Myocyte (in vitro differentiated cells): Measurements from ENCODE around the gene CLNS1A. TPM values are rescaled to one million over a fixed set of nuclear protein-coding genes. Genes with fewer than 3 reads are reported as not detected.

Experiments
- total RNA-seq: library from RNA; depleted of rRNA; stranded (reverse); fragments of >200 nt; gene quantifications from 2 replicates; pipeline ENCODE4 v1.2.3, GENCODE V29; 2014

The CLNS1A gene
- total RNA-seq, 1 donor from 2014 or later: 126 TPM

Other genes with a start within 250 kb of the CLNS1A start
- gene PAK1, start 163.7 kb downstream of the CLNS1A start, total RNA-seq: 38.5 and 54.3 TPM in 2 replicates
- 2.9 and 3.7 TPM in 2 replicates for gene AQP11, start 47.8 kb downstream of the CLNS1A start, total RNA-seq
- gene RSF1, start 182.9 kb upstream of the CLNS1A start, total RNA-seq: 23.8 and 32.2 TPM in 2 replicates
- 20.3 and 26.3 TPM in 2 replicates for gene AAMDC, start 183.3 kb upstream of the CLNS1A start, total RNA-seq